Mesenteric fat pad (tissue), 1 donor: ENCODE results near the gene ELMO1. TPM values are rescaled to one million over a fixed set of nuclear protein-coding genes. Genes with fewer than 3 reads are reported as not detected.

Source experiments
- DNase-seq: peaks from one replicate; pipeline ENCODE4 v3.0.0-alpha.2; 2020; ENCODE audit warnings: low spot score
- total RNA-seq: library from RNA; stranded (reverse); fragmentation: NEBNext Ultra II Directional; extraction: Animal tissue kit (Norgen Biotek cat#: 25700); gene quantifications from one replicate; pipeline ENCODE4 v1.2.1, GENCODE V29; 2021
- donor health status: DM: yes; HTN: yes; CAD: no.

Gene ELMO1
- total RNA-seq, 1 donor from 2014 or later = 48.9 TPM

- no peak for DNase-seq
Observed at GRCh38 chr7:36860681-36861080, 588.0 kb downstream of the ELMO1 start.

DNA sequence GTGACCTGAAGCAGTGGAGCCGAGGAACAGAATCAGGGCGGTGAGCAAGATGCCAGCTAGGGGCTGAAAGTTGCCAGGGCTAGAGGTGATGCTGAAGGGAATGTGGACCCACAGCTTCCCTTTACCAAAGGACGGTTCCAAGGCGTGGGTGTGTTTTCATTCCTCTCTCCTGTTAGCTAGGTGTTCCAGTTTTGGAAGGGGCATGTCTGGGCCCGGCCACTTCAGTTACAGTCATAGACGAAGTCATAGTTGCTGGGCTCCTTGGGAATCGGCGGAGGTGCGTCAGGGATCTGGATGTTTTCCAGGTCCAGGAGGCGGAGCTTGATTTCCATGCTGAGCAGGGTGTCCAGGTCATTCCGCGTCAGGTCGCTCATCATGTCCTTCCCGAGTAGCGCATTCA lies 593.3 kb downstream of the ELMO1 start:
- DNase-seq = no peak

DNA sequence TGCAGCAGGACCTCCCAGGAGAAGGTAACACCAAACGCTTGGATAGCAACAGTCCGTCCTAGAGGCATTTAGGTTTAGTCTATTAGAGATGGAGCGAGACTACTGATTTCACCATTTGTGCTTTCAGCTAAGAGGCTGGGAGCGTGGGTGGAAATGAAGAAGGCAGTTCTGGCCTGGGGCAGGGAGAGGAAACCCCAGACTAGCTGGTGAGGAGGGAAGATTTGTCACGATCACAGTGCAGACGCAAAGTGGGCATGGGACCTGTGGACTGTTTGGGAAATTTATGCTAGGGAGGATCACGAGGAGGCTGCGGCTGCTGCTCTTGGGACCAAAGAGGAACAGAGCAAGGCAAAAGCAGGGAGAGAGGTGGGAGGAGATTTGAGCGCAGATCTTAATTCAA lies 594.0 kb downstream of the ELMO1 start:
- no peak for DNase-seq

GRCh38 chr7:36852931-36853330 lies 595.7 kb downstream of the ELMO1 start:
- DNase-seq = no peak

DNA sequence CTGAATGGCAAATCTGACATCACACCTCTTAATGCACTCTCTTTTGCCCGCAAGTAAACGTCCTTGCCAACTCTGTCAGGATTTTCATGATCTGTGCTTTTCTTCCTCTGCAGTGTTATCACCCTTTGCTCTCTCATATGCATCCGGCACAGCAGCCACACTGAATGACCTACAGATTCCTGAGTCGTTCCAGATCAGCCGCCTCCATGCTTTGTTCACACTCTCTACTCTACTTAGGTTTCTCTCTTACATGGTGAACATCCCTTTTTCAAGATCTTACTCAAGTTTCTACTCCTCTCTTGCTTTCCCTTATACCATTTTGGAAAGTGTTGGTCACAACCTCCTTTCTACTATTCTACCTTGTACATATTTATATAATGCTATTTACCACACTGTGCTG lies 596.6 kb downstream of the ELMO1 start:
- DNase-seq = no peak

DNA sequence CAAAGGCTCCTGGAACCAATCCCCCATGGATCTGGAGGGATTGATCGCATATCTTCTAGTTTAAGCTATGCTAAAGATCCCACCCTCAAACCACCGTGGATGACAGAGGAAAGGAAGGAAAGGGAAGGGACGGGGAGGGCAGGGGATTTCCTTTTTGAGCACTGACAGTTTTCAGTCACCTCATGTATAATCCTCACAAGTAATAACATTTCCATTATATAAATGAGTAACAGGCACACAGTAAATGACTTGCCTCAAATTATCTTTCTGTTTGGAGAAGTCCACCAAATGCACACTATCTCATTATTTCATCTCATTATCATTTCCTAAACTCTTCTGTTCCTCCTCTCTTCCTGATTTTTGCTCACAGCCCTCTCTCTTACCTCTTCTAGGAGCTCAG lies 597.3 kb downstream of the ELMO1 start:
- no peak for DNase-seq

GRCh38 chr7:36847946-36848345 lies 600.7 kb downstream of the ELMO1 start:
- no peak for DNase-seq

- no peak for DNase-seq
Observed at GRCh38 chr7:36844374-36844773, 604.3 kb downstream of the ELMO1 start.

- DNase-seq = no peak
Observed at GRCh38 chr7:36840904-36841303, 607.8 kb downstream of the ELMO1 start.

- no peak for DNase-seq
Observed at GRCh38 chr7:36838616-36839225, 609.9 kb downstream of the ELMO1 start.

GRCh38 chr7:36831049-36831448 lies 617.6 kb downstream of the ELMO1 start:
- DNase-seq = no peak

DNA sequence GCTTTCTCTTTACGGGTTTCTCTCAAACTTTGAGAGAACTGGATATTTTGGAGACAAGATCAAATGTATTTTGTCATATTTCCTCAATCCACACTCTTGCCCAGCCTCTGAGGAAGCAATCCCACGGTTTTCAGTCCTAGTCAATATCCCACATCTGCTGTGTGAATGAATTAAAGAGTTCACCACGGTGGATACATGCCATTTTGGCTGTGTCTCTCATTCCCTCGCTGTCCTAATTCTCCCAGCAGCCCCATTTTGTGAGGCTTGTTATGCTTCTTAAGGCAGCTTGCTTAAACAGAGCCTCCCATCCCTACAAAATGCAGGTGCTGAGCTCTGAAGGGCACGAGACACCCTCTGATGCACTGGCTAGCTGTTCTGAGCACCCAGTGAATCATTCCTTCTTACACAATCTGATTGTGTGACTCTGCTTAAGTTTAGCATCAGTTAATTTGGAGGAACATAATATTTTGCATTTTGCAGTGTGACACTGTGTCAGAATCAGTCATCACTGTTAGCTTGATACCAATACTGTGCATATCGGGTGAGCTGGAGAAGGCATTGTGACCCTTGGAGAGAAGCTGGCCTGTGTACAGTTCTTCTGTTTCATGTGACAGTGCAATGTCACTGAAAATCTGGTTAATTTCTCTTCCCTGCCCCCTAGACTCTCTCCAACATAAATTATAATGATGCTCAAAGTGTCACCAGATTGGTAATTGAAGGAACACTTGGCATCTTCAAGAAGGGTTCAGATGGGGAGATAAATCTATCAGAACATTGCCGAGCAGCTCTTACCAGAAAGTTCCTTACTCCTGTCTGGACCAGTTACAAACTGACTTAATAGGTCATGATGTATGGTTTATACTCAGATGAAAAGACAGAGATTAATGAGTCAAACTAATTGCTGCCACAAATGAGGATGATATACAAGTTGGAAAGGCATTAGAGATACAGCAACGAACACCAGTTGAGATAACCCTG lies 620.6 kb downstream of the ELMO1 start:
- DNase-seq = no peak

DNA sequence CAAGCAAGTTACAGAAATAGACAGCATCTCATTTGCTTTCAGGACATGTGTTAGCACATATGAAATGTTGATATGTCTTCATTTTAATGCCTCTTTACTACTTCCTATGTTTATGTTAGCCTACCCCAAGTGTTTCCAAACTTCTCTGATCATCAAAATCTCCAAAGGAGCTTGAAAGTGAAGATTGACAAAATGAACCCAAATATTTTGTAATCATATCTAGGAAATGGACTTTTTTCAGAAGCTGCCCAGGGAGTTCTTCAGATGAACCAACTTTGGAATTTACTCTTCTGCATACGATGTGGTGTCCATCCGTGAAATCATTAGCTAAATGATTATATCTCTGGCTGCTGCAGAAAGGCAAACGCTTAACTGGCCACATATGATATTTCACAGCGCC lies 623.2 kb downstream of the ELMO1 start:
- DNase-seq = no peak

- DNase-seq = no peak
Observed at GRCh38 chr7:36823353-36823752, 625.3 kb downstream of the ELMO1 start.

GRCh38 chr7:36821617-36822016 lies 627.0 kb downstream of the ELMO1 start:
- no peak for DNase-seq

- no peak for DNase-seq
Observed at GRCh38 chr7:36820527-36821170, 628.0 kb downstream of the ELMO1 start.

DNA sequence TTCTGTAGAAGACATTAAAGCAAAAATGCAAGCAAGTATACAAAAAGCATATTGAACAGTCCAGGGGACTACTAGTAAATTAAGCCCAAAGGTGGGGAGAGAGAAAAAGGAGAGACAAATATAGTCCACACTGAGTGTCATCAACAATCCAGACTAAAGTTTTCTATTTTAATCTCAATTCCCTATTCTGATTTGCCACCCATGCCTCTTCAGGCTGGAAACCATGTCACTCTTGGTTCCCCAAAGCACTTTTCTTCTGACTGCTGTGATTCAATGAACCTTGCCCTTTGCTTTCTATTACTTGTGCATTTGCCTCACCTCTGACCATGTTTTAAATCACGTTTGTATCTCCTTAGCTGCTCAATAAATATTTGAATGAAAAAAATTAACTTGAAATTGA lies 629.0 kb downstream of the ELMO1 start:
- DNase-seq = no peak

GRCh38 chr7:36814311-36814710 lies 634.4 kb downstream of the ELMO1 start:
- no peak for DNase-seq

DNA sequence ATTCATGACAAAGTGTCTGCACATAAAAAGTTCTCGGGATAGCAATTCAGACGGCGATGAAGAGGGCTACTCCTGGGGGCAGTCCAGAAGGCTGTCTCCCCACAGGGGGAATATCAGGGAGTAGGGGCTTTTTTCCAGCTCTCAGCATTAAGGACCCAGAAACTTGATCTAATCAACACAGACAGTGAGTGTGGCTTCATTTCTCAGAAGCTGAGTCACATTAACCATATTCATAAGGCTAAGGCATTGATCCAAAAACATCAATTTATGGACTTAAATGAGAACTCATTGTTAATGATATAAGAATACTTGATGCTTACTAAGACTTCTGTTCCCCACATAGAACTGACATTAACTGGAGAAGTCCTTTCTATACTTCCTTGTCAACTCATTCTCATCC lies 636.9 kb downstream of the ELMO1 start:
- DNase-seq = no peak

- no peak for DNase-seq
Observed at GRCh38 chr7:36810489-36810888, 638.2 kb downstream of the ELMO1 start.

DNA sequence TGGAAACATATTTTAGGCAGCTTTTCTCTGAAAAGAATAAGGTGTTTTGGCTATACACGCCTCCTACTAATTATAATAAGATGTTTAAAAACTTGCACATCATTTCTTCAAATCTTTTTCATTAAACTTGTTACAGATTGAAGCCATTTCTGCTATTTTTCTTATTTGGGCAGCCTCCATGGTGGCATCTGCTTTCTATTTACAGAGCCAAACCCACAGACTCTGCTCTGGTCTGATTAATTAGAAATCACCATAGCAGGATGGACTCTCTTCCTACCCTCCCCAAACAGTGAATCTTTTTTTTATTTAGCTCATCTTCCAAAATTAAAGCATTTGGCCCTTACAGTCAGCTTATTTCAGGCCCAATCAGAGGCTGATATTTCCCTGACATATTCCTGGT lies 638.6 kb downstream of the ELMO1 start:
- DNase-seq = no peak

DNA sequence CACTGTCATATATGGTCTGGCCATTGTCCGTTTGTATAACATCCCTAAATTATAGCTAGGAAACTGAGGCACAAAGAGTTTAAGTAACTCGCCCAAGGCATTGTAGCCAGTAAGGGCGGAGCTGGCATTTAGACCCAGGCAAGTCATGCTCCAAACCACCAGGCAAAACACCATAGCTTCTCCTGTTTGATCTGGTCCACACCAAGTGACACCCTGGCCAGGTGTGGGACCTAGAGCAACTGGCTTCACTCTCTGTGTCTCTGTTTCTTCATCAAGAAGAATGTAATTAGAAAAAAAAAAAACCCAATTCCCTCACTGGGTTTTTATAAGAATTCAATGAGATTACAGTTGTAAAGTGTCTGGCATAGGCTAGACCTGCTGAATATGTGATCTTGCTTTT lies 639.2 kb downstream of the ELMO1 start:
- DNase-seq = no peak
